Esophagus muscularis mucosa (tissue), 3 donors: ENCODE data around the gene GIMAP4.

Experiments
- POLR2A ChIP-seq: fragments of 450-650 bp; IDR thresholded peaks from one replicate; pipeline ENCODE4 v1.6.1; 2017; ENCODE audit warnings: antibody characterized with exemption, moderate library complexity, mild to moderate bottlenecking, low read depth
- POLR2AphosphoS5 ChIP-seq, 2 donors: sonication (generic); formaldehyde crosslinking; IDR thresholded peaks; one replicate each; pipeline ENCODE4 v1.6.1; 2017; ENCODE audit warnings: antibody characterized with exemption in 2 of 2
- TF ChIP-seq, protein P1 (sequence below), 3 experiments: fragments of 200-600 bp in 2 of 3; fragments of 450-650 bp in 1 of 3; sonication (generic) in 2 of 3; IDR thresholded peaks; one replicate each; pipeline ENCODE4 v1.5.1; 2017 to 2019; ENCODE audit warnings: antibody characterized with exemption in 3 of 3, mild to moderate bottlenecking in 2 of 3, moderate library complexity in 1 of 3

DNA sequence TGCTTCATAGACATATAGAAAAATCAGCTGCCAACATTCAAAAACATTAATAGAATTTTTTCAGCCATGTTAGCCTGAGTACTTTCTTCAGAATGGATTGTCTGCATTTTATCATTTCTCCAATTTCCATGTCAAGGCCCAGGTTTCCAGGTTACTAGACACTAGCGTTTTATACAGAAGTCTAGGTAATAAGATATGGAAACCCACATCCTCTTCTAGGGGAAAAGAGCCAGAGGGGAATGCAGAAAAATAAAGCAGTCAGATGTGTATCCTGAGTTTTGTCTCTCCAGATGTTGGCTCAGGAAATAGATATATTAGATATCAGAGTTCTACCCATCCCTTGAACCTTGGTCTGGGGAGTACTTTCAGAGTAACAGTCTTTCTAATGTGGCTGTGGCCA, 20.4 kb downstream of the GIMAP4 start:
- TF ChIP-seq, protein P1, sequence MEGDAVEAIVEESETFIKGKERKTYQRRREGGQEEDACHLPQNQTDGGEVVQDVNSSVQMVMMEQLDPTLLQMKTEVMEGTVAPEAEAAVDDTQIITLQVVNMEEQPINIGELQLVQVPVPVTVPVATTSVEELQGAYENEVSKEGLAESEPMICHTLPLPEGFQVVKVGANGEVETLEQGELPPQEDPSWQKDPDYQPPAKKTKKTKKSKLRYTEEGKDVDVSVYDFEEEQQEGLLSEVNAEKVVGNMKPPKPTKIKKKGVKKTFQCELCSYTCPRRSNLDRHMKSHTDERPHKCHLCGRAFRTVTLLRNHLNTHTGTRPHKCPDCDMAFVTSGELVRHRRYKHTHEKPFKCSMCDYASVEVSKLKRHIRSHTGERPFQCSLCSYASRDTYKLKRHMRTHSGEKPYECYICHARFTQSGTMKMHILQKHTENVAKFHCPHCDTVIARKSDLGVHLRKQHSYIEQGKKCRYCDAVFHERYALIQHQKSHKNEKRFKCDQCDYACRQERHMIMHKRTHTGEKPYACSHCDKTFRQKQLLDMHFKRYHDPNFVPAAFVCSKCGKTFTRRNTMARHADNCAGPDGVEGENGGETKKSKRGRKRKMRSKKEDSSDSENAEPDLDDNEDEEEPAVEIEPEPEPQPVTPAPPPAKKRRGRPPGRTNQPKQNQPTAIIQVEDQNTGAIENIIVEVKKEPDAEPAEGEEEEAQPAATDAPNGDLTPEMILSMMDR (IDR thresholded peaks at IDR 0.05), result no peak
- TF ChIP-seq POLR2A (no peak), POLR2AphosphoS5 (IDR thresholded peaks at IDR 0.05) (no peak)
